Measurements from ENCODE around the gene HOMER2. TPM values are rescaled to one million over a fixed set of nuclear protein-coding genes. Genes with fewer than 3 reads are reported as not detected.

HOMER2 gene
- total RNA-seq, 2 experiments from 2014 or later, result 0.85 to 1.6 TPM

- Mint-ChIP-seq H3K9me3 (no peaks in the 10 kb centered on the region), H3K36me3 (ENCODE audit: low read depth) (peaks cover 94% of the 10 kb centered on the region), H3K4me3 (no peak overlapping the region), H3K4me1 (ENCODE audit: low read depth) (peaks cover 26% of the 10 kb centered on the region), H3K27me3 (no peaks in the 10 kb centered on the region), H3K27ac (no peak overlapping the region)
- no peaks in the 10 kb centered on the region for H3K4me1 ChIP-seq (ENCODE audit: insufficient read depth, low read length)
- H3K27me3 ChIP-seq (ENCODE audit: control insufficient read depth in 1 of 2, insufficient read depth in 2 of 2, low read length in 2 of 2), result no peaks in the 10 kb centered on the region
- POLR2A ChIA-PET, result no interaction called here
- DNase-seq (no peak), ATAC-seq (ENCODE audit: poor library complexity) (no peak)
- intact Hi-C loops (cut with DNase I, micrococcal nuclease), result no loop called here
- no peak overlapping the region for H3K4me3 ChIP-seq (ENCODE audit: low read length)
- peaks cover 0 to 3% of the 10 kb centered on the region in 2 experiments for H3K9me3 ChIP-seq (ENCODE audit: control insufficient read depth in 1 of 2, insufficient read depth in 1 of 2, low read length in 2 of 2)
- TF ChIP-seq CTCF (IDR thresholded peaks at IDR 0.05), result no peak
- CTCF ChIA-PET, result no interaction called here
- no peak overlapping the region for H3K27ac ChIP-seq (ENCODE audit: low read depth in 1 of 2, low read length in 2 of 2)
- H3K36me3 ChIP-seq (ENCODE audit: insufficient read depth, low read length), result peaks cover 79% of the 10 kb centered on the region
These were observed 132.4 kb downstream of the HOMER2 start for GRCh38 chr15:82820128-82820527.

DNA sequence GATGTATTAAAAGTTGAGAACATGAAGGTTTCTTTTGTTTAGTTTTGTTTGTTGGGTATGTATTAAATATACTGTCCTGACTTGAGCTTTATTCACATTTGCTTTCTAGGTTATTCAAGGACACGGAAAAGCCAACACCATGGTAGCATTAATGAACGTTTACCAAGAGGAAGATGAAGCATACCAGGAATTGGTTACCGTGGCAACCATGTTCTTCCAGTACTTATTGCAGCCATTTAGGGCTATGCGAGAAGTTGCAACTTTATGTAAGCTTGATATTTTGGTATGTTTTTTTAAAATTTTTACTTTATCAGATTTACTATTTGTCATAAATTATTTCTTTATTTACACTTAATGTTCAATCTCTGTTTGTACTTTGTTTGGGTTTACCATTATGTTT lies 139.5 kb downstream of the HOMER2 start:
- DNase-seq, result no peak
- no peak for TF ChIP-seq CTCF (IDR thresholded peaks at IDR 0.05)
- Histone ChIP-seq H3K4me1 (ENCODE audit: insufficient read depth, low read length) (peaks cover 29% of the 10 kb centered on the region), H3K36me3 (ENCODE audit: insufficient read depth, low read length) (peaks cover 49% of the 10 kb centered on the region), H3K9me3 (ENCODE audit: control insufficient read depth in 1 of 2, insufficient read depth in 1 of 2, low read length in 2 of 2) (no peaks in the 10 kb centered on the region), H3K4me3 (ENCODE audit: low read length) (no peak overlapping the region), H3K27me3 (ENCODE audit: control insufficient read depth in 1 of 2, insufficient read depth in 2 of 2, low read length in 2 of 2) (no peaks in the 10 kb centered on the region), H3K27ac (ENCODE audit: low read depth in 1 of 2, low read length in 2 of 2) (no peak overlapping the region)
- peaks cover 64% of the 10 kb centered on the region for H3K36me3 Mint-ChIP-seq (ENCODE audit: low read depth)
- H3K4me1 Mint-ChIP-seq (ENCODE audit: low read depth), result peaks cover 56% of the 10 kb centered on the region
- H3K27me3 Mint-ChIP-seq, result no peaks in the 10 kb centered on the region
- H3K4me3 Mint-ChIP-seq, result peak overlapping the region; percentile 65
- H3K27ac Mint-ChIP-seq, result peak overlapping the region; percentile 93
- no peaks in the 10 kb centered on the region for H3K9me3 Mint-ChIP-seq
- CTCF ChIA-PET, result interaction anchor here (0.6 to 0.7 kb wide), 2 partner anchors 32 to 83 kb away, joined by 3 read pairs; no protein-coding TSS in a partner anchor
- intact Hi-C loops (cut with DNase I, micrococcal nuclease), result loop anchor here in 1 of 2 experiments (10.0 kb wide), 1 partner anchor 172 kb away; the partner anchor contains the start of gene RAMAC
- no peak for ATAC-seq (ENCODE audit: poor library complexity)
- POLR2A ChIA-PET, result interaction anchor here (0.8 to 4.2 kb wide), 2 partner anchors 11 to 273 kb away, joined by 3 to 19 read pairs; partner anchors contain the start of gene RPS17

- Histone ChIP-seq H3K27me3 (ENCODE audit: control insufficient read depth in 1 of 2, insufficient read depth in 2 of 2, low read length in 2 of 2) (no peaks in the 10 kb centered on the region), H3K36me3 (ENCODE audit: insufficient read depth, low read length) (peaks cover 32% of the 10 kb centered on the region), H3K9me3 (ENCODE audit: control insufficient read depth in 1 of 2, insufficient read depth in 1 of 2, low read length in 2 of 2) (no peaks in the 10 kb centered on the region), H3K4me1 (ENCODE audit: insufficient read depth, low read length) (peaks cover 29% of the 10 kb centered on the region), H3K27ac (ENCODE audit: low read depth in 1 of 2, low read length in 2 of 2) (peak overlapping the region; percentile 71 to 99), H3K4me3 (ENCODE audit: low read length) (peak overlapping the region; percentile 65)
- no peaks in the 10 kb centered on the region for H3K27me3 Mint-ChIP-seq
- H3K4me3 Mint-ChIP-seq, result peak overlapping the region; percentile 88
- DNase-seq (peak in 11 of 14 experiments; percentile 16 to 91 (median 34)), ATAC-seq (ENCODE audit: poor library complexity) (no peak)
- no peak for TF ChIP-seq CTCF (IDR thresholded peaks at IDR 0.05)
- H3K36me3 Mint-ChIP-seq (ENCODE audit: low read depth), result peaks cover 45% of the 10 kb centered on the region
- H3K27ac Mint-ChIP-seq, result peak overlapping the region; percentile 93
- peaks cover 47% of the 10 kb centered on the region for H3K4me1 Mint-ChIP-seq (ENCODE audit: low read depth)
- H3K9me3 Mint-ChIP-seq, result no peaks in the 10 kb centered on the region
- ChIA-PET POLR2A (interaction anchor here (1.0 to 4.2 kb wide), 14 partner anchors 9 to 1905 kb away, joined by 3 to 51 read pairs (median 6); partner anchors contain the start of genes BTBD1, C15orf40, MEX3B and RAMAC), CTCF (interaction anchor here (1.0 to 1.6 kb wide), 4 partner anchors 175 to 280 kb away, joined by 3 to 4 read pairs (median 4); partner anchors contain the start of genes C15orf40, RAMAC and RPS17)
- intact Hi-C loops (cut with DNase I, micrococcal nuclease), result loop anchor here (1.0 to 10.0 kb wide), 4 partner anchors 60 to 205 kb away; partner anchors contain the start of gene RAMAC (in 1 of the 2)
These were observed 141.6 kb downstream of the HOMER2 start for GRCh38 chr15:82810890-82811426.
